Measurements from ENCODE around the gene SPATS2. TPM values are rescaled to one million over a fixed set of nuclear protein-coding genes. Genes with fewer than 3 reads are reported as not detected.

SPATS2 gene
- total RNA-seq, 1 experiment from 2014 or later: 74.2 TPM

DNA sequence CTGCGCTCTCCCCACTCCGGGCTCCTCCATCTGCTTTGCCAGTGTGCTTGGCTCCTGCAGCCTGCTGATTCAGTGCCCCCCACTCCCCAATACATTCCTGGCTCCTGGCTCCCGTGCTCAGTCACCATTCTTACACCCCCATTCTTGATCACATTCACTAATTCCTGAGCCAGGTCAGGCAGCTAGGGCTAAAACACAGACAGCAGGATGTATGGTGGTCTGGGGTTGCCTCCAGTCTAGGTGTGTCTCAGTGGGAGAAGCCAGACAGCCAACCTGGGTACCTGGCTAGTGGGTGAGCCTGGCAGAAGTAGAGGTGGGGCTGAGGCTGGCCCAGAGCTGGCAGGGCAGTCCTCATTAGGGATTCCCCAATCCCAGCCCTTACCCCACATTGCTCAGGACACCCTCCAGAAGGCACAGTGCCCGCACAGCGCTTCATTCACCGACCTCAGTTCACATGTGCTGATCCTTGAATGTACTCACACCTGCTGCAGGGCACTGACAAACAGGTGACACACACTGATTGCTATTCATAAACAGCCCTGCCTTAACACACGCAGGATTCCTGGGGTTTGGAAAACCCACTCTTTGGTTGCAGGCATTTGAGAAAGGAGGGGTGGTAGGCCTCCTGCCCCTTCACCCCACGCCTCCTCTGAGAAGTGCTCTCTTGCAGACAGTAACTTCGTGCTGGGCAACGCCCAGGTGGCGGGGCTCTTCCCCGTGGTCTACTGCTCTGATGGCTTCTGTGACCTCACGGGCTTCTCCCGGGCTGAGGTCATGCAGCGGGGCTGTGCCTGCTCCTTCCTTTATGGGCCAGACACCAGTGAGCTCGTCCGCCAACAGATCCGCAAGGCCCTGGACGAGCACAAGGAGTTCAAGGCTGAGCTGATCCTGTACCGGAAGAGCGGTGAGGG, 173.2 kb downstream of the SPATS2 start (continued):
- TF ChIP-seq REST (IDR thresholded peaks at IDR 0.05; ENCODE audit: low read depth) (no peak), RAD21 (IDR thresholded peaks at IDR 0.05; ENCODE audit: low read depth) (no peak), TCF7L2 (IDR thresholded peaks at IDR 0.05; ENCODE audit: borderline replicate concordance, extremely low read depth, insufficient read depth, insufficient read length) (no peak), ZFX (IDR thresholded peaks at IDR 0.05) (no peak), EGR1 (IDR thresholded peaks at IDR 0.05; ENCODE audit: low read depth) (no peak), SP1 (IDR thresholded peaks at IDR 0.05; ENCODE audit: low read depth) (no peak), SIN3A (IDR thresholded peaks at IDR 0.05; ENCODE audit: low read depth) (no peak), POLR2AphosphoS5 (IDR thresholded peaks at IDR 0.05; ENCODE audit: low read depth, low read length) (no peak), CEBPB (IDR thresholded peaks at IDR 0.05; ENCODE audit: low read depth) (no peak)
- TF ChIP-seq, protein P1, sequence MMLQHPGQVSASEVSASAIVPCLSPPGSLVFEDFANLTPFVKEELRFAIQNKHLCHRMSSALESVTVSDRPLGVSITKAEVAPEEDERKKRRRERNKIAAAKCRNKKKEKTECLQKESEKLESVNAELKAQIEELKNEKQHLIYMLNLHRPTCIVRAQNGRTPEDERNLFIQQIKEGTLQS (IDR thresholded peaks at IDR 0.05): no peak
